Measurements from ENCODE around the gene BLOC1S5. TPM values are rescaled to one million over a fixed set of nuclear protein-coding genes. Genes with fewer than 3 reads are reported as not detected.

Gene BLOC1S5
- total RNA-seq, 2 experiments from 2014 or later: 22.6 to 30.7 TPM

- Histone ChIP-seq H3K9me2 (ENCODE audit: insufficient read depth, low read length) (no peaks in the 10 kb centered on the region), H3K4me3 (ENCODE audit: low read depth, low read length, poor library complexity, severe bottlenecking) (no peak overlapping the region), H3K27ac (ENCODE audit: low read depth, low read length, poor library complexity, severe bottlenecking) (no peak overlapping the region), H3K9me3 (ENCODE audit: low read length) (peaks cover 22% of the 10 kb centered on the region), H3K36me3 (ENCODE audit: insufficient read depth, low read length) (peaks cover 92% of the 10 kb centered on the region), H4K20me1 (ENCODE audit: insufficient read depth, low read length) (no peaks in the 10 kb centered on the region), H3K4me2 (ENCODE audit: low read length) (no peak overlapping the region), H3K4me1 (ENCODE audit: insufficient read depth, low read length, poor library complexity, severe bottlenecking) (no peaks in the 10 kb centered on the region), H2AFZ (ENCODE audit: low read length) (no peak overlapping the region), H3K79me2 (ENCODE audit: insufficient read depth, low read depth, low read length) (peaks cover 30% of the 10 kb centered on the region; the same call in 1 of the 2 replicates)
- BruUV-seq (replicated peaks): no TSS peak
- no peak for DNase-seq (ENCODE audit: low spot score)
- ChIA-PET POLR2A (interaction anchor here (0.5 to 1.6 kb wide), 4 partner anchors 15 to 1428 kb away, joined by 3 to 4 read pairs (median 4); no protein-coding TSS in a partner anchor), CTCF (ENCODE audit: unreplicated experiment) (no interaction called here)
- TF ChIP-seq EZH2phosphoT487 (IDR thresholded peaks at IDR 0.05; ENCODE audit: borderline replicate concordance, low read depth, low read length): no peak
- no peak for TF ChIP-seq CTCF (conservative IDR thresholded peaks at IDR 0.05; ENCODE audit: low read length)
- intact Hi-C loops (cut with micrococcal nuclease; ENCODE audit: unreplicated experiment): no loop called here
Measured at GRCh38 chr6:8086755-8087306, 22.6 kb upstream of the BLOC1S5 start.

- Histone ChIP-seq H4K20me1 (ENCODE audit: insufficient read depth, low read length) (no peaks in the 10 kb centered on the region), H3K4me1 (ENCODE audit: insufficient read depth, low read length, poor library complexity, severe bottlenecking) (no peaks in the 10 kb centered on the region)
- no TSS peak for BruUV-seq (replicated peaks)
Measured at GRCh38 chr6:8085053-8085511, 20.9 kb upstream of the BLOC1S5 start.

More at GRCh38 chr6:8085053-8085511, 20.9 kb upstream of the BLOC1S5 start:
- Histone ChIP-seq H3K79me2 (ENCODE audit: insufficient read depth, low read depth, low read length) (peaks cover 19% of the 10 kb centered on the region; the same call in 1 of the 2 replicates), H3K36me3 (ENCODE audit: insufficient read depth, low read length) (peaks cover 92% of the 10 kb centered on the region), H2AFZ (ENCODE audit: low read length) (no peak overlapping the region), H3K27ac (ENCODE audit: low read depth, low read length, poor library complexity, severe bottlenecking) (no peak overlapping the region), H3K4me2 (ENCODE audit: low read length) (no peak overlapping the region), H3K4me3 (ENCODE audit: low read depth, low read length, poor library complexity, severe bottlenecking) (no peak overlapping the region), H3K9me3 (ENCODE audit: low read length) (peaks cover 9% of the 10 kb centered on the region; the same call in 1 of the 2 replicates), H3K9me2 (ENCODE audit: insufficient read depth, low read length) (no peaks in the 10 kb centered on the region)
- intact Hi-C loops (cut with micrococcal nuclease; ENCODE audit: unreplicated experiment): no loop called here
- TF ChIP-seq CTCF (conservative IDR thresholded peaks at IDR 0.05; ENCODE audit: low read length): no peak
- ChIA-PET POLR2A (interaction anchor here (0.8 to 1.7 kb wide), 4 partner anchors 12 to 19 kb away, joined by 3 to 5 read pairs (median 4); partner anchors contain the start of gene EEF1E1), CTCF (ENCODE audit: unreplicated experiment) (interaction anchor here (0.7 kb wide), 1 partner anchor 18 kb away, joined by 3 read pairs; no protein-coding TSS in a partner anchor)
- no peak for DNase-seq (ENCODE audit: low spot score)

All from OCI-LY7 (cell line).